ENCODE measurements around the gene FHL3. TPM values are rescaled to one million over a fixed set of nuclear protein-coding genes. Genes with fewer than 3 reads are reported as not detected.

The FHL3 gene
- total and polyA plus RNA-seq, 4 donors: 1.7 to 4.2 (median 2.8) TPM

- TF ChIP-seq REST (IDR thresholded peaks at IDR 0.05): no peak
- no peak for TF ChIP-seq EGR1 (IDR thresholded peaks at IDR 0.05; ENCODE audit: low read depth in 2 of 2)
- TF ChIP-seq, protein P1, sequence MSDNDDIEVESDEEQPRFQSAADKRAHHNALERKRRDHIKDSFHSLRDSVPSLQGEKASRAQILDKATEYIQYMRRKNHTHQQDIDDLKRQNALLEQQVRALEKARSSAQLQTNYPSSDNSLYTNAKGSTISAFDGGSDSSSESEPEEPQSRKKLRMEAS (IDR thresholded peaks at IDR 0.05): no peak
These were observed 5.1 kb downstream of the FHL3 start (continued) for GRCh38 chr1:38000233-38000528.

- Histone ChIP-seq H3K36me3 (ENCODE audit: control insufficient read depth in 4 of 4, insufficient read depth in 3 of 4, low read depth in 1 of 4, low read length in 3 of 4) (peaks cover 0 to 6% (median 0%) of the 10 kb centered on the region in 4 donors), H3K4me1 (ENCODE audit: control insufficient read depth in 4 of 4, insufficient read depth in 4 of 4, low read length in 3 of 4) (peaks cover 5 to 30% (median 8%) of the 10 kb centered on the region in 4 donors), H3K27ac (ENCODE audit: low read depth in 1 of 2, low read length in 2 of 2) (peak overlapping the region; percentile 72 to 82), H3K27me3 (ENCODE audit: control insufficient read depth in 4 of 4, insufficient read depth in 4 of 4, low read length in 3 of 4) (no peaks in the 10 kb centered on the region), H3K9me3 (ENCODE audit: control insufficient read depth in 4 of 4, low read length in 3 of 4) (no peaks in the 10 kb centered on the region), H3K4me3 (ENCODE audit: low read depth in 1 of 3, low read length in 3 of 3) (no peak overlapping the region), H3K9ac (ENCODE audit: low read depth in 1 of 2, low read length in 2 of 2) (no peak overlapping the region)
- TF ChIP-seq GABPA (IDR thresholded peaks at IDR 0.05 in 1 of 2, conservative IDR thresholded peaks at IDR 0.05 in 1 of 2): peak in 1 of 2 donors; percentile 29
- TF ChIP-seq NR2F2 (IDR thresholded peaks at IDR 0.05): peak; percentile 78
- TF ChIP-seq SP1 (IDR thresholded peaks at IDR 0.05): peak; percentile 31
- TF ChIP-seq RXRA (IDR thresholded peaks at IDR 0.05): peak; percentile 15 to 30
- TF ChIP-seq JUND (IDR thresholded peaks at IDR 0.05): peak; percentile 47 to 56
- TF ChIP-seq TAF1 (conservative IDR thresholded peaks at IDR 0.05): no peak
- no peak for TF ChIP-seq FOXA2 (IDR thresholded peaks at IDR 0.05)
- 53% methylated on average over 9 of the region's 9 CpGs for WGBS
- no peak for DNase-seq (ENCODE audit: low spot score)
These were observed 5.7 kb downstream of the FHL3 start for GRCh38 chr1:37999430-38000232.

DNA sequence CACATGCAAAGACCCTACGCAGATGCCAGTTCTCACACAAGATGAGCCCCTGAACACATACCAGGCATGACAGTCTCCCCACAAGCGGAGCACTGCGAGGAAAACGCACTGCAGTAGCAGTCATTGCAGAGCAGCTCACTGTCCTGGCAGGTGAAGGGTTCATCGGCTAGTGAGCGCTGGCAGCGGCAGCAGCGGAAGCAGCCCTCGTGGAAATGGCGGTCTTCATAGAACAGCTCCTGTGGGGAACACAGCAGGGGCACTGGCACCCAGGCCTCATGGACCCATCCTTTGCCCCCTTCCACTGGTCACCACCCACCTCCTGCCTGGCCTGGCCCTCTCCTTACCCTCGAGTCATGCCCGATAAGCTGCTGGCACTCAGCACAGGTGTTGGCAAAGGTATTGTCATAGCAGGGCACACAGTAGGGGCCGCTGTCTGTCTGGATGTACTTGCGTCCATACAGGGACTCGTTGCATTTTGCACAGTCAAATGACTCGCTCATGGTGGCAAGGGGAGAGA, 6.3 kb downstream of the FHL3 start:
- WGBS: 77% methylated on average over 16 of the region's 16 CpGs

More for the DNA sequence above, 6.3 kb downstream of the FHL3 start:
- Histone ChIP-seq H3K9me3 (ENCODE audit: control insufficient read depth in 4 of 4, low read length in 3 of 4) (no peaks in the 10 kb centered on the region), H3K36me3 (ENCODE audit: control insufficient read depth in 4 of 4, insufficient read depth in 3 of 4, low read depth in 1 of 4, low read length in 3 of 4) (peaks cover 0 to 6% (median 0%) of the 10 kb centered on the region in 4 donors), H3K27me3 (ENCODE audit: control insufficient read depth in 4 of 4, insufficient read depth in 4 of 4, low read length in 3 of 4) (no peaks in the 10 kb centered on the region), H3K4me3 (ENCODE audit: low read depth in 1 of 3, low read length in 3 of 3) (no peak overlapping the region), H3K27ac (ENCODE audit: low read depth in 1 of 2, low read length in 2 of 2) (peak overlapping the region; percentile 72 to 82), H3K9ac (ENCODE audit: low read depth in 1 of 2, low read length in 2 of 2) (no peak overlapping the region), H3K4me1 (ENCODE audit: control insufficient read depth in 4 of 4, insufficient read depth in 4 of 4, low read length in 3 of 4) (peaks cover 4 to 27% (median 5%) of the 10 kb centered on the region in 4 donors)
- TF ChIP-seq, protein P1 (IDR thresholded peaks at IDR 0.05): no peak
- TF ChIP-seq SP1 (IDR thresholded peaks at IDR 0.05): no peak
- TF ChIP-seq REST (IDR thresholded peaks at IDR 0.05): no peak
- no peak for TF ChIP-seq JUND (IDR thresholded peaks at IDR 0.05)
- no peak for TF ChIP-seq GABPA (IDR thresholded peaks at IDR 0.05 in 1 of 2, conservative IDR thresholded peaks at IDR 0.05 in 1 of 2)
- no peak for TF ChIP-seq FOXA2 (IDR thresholded peaks at IDR 0.05)
- DNase-seq (ENCODE audit: low spot score): no peak
